SJSA1 (cell line): ENCODE results near the gene COX15. TPM values are rescaled to one million over a fixed set of nuclear protein-coding genes. Genes with fewer than 3 reads are reported as not detected.

Experiments
- total RNA-seq: library from RNA; depleted of rRNA; stranded (reverse); fragments of >200 nt; shearing (Covaris generic); gene quantifications from 2 replicates; pipeline ENCODE4 v1.2.3, GENCODE V29; 2014; rRNA removed

COX15 gene
- total RNA-seq, 1 experiment from 2014 or later: 35.0 TPM

Other genes with a start within 250 kb of the COX15 start
- gene NKX2-3, start 199.2 kb downstream of the COX15 start, total RNA-seq: 1.4 TPM in 1 of 2 replicates, not detected in the other
- 16.9 and 20.7 TPM in 2 replicates for gene SLC25A28, start 111.7 kb downstream of the COX15 start, total RNA-seq
- 16.3 and 18.4 TPM in 2 replicates for gene ENTPD7, start 72.6 kb downstream of the COX15 start, total RNA-seq
- 29.5 and 35.0 TPM in 2 replicates for gene CUTC, start 107 bp upstream of the COX15 start, total RNA-seq
- gene ABCC2, start 50.5 kb upstream of the COX15 start, total RNA-seq: 0.47 and 1.3 TPM in 2 replicates